Activated CD8-positive, alpha-beta T cell treated with anti-CD3 and anti-CD28 coated beads for 36 hours (primary cell): Measurements from ENCODE around the gene LSM12. TPM values are rescaled to one million over a fixed set of nuclear protein-coding genes. Genes with fewer than 3 reads are reported as not detected.
"Not testable (repeated sequence)": the region's sequence is repeated elsewhere in the genome, so short reads cannot be mapped to it uniquely, and the experiment has no call there.

Experiments used
- ATAC-seq: fragments of 200-7000 bp; cut with Tn5 transposase; one replicate; pipeline ENCODE4 v1.10.0; 2021; ENCODE audit warnings: mild to moderate bottlenecking, moderate library complexity
- CTCF ChIA-PET: fragments of 350-600 bp; sonication (Branson Sonifier 250); formaldehyde crosslinking; loops from one replicate; lab custom pipeline; 2021; ENCODE audit warnings: antibody characterized with exemption; lab: Charles Lee
- POLR2A ChIA-PET: fragments of 350-600 bp; sonication (Branson Sonifier 250); formaldehyde crosslinking; loops from one replicate; lab custom pipeline; 2021; ENCODE audit warnings: antibody characterized with exemption; lab: Charles Lee
- DNase-seq: peaks from one replicate; pipeline ENCODE4 v3.0.0-alpha.2; 2020
- H3K27ac Mint-ChIP-seq: one replicate; pipeline ENCODE4 v1.8.0; 2021; ENCODE audit warnings: mild to moderate bottlenecking, mixed read lengths
- H3K27me3 Mint-ChIP-seq: one replicate; pipeline ENCODE4 v1.8.0; 2021; ENCODE audit warnings: mixed read lengths
- H3K36me3 Mint-ChIP-seq: one replicate; pipeline ENCODE4 v1.8.0; 2021; ENCODE audit warnings: low read depth, mixed read lengths
- H3K4me1 Mint-ChIP-seq: one replicate; pipeline ENCODE4 v1.8.0; 2021; ENCODE audit warnings: low read depth, mixed read lengths
- H3K4me3 Mint-ChIP-seq: one replicate; pipeline ENCODE4 v1.8.0; 2021; ENCODE audit warnings: mild to moderate bottlenecking, moderate library complexity, mixed read lengths
- H3K9me3 Mint-ChIP-seq: one replicate; pipeline ENCODE4 v1.8.0; 2021; ENCODE audit warnings: mixed read lengths
- CTCF ChIP-seq: fragments of 200-600 bp; IDR thresholded peaks from one replicate; pipeline ENCODE4 v1.8.0; 2022; ENCODE audit warnings: antibody characterized with exemption, mild to moderate bottlenecking
- intact Hi-C: fragments of 100-400 bp; cut with micrococcal nuclease; formaldehyde crosslinking; loops from one replicate; pipeline ENCODE4 v1.10.0; 2022
- total RNA-seq, 2 experiments: library from RNA; stranded (reverse); gene quantifications; one replicate each; pipeline ENCODE4 v1.2.3, GENCODE V29; 2021

LSM12 gene
- total RNA-seq, 2 experiments from 2014 or later = 104 to 110 TPM

GRCh38 chr17:44000871-44001460, 65.5 kb downstream of the LSM12 start:
- Mint-ChIP-seq H3K27me3 (peaks cover 15% of the 10 kb centered on the region), H3K4me1 (peaks cover 4% of the 10 kb centered on the region), H3K36me3 (no peaks in the 10 kb centered on the region), H3K4me3 (no peak overlapping the region), H3K27ac (no peak overlapping the region), H3K9me3 (no peaks in the 10 kb centered on the region)
- POLR2A ChIA-PET = no interaction called here
- CTCF ChIA-PET = interaction anchor here (3.0 to 3.4 kb wide), 2 partner anchors 58 to 122 kb away, joined by 12 to 17 read pairs; partner anchors contain the start of gene PPY
- DNase-seq = no peak
- intact Hi-C loops = no loop called here
- TF ChIP-seq CTCF = no peak
- ATAC-seq = no peak

- ChIA-PET CTCF (interaction anchor here (0.7 to 3.0 kb wide), 3 partner anchors 56 to 121 kb away, joined by 3 to 17 read pairs (median 4); no protein-coding TSS in a partner anchor), POLR2A (no interaction called here)
- H3K36me3 Mint-ChIP-seq = no peaks in the 10 kb centered on the region
- no peak overlapping the region for H3K4me3 Mint-ChIP-seq
- TF ChIP-seq CTCF = no peak
- no peak overlapping the region for H3K27ac Mint-ChIP-seq
- H3K9me3 Mint-ChIP-seq = no peaks in the 10 kb centered on the region
- ATAC-seq (no peak), DNase-seq (no peak)
- peaks cover 2% of the 10 kb centered on the region for H3K4me1 Mint-ChIP-seq
- peaks cover 13% of the 10 kb centered on the region for H3K27me3 Mint-ChIP-seq
- intact Hi-C loops = no loop called here
Observed at GRCh38 chr17:44000141-44000860, 66.2 kb downstream of the LSM12 start.

GRCh38 chr17:43999024-43999423, 67.4 kb downstream of the LSM12 start:
- no peak for DNase-seq
- H3K36me3 Mint-ChIP-seq = no peaks in the 10 kb centered on the region
- peaks cover 10% of the 10 kb centered on the region for H3K27me3 Mint-ChIP-seq
- intact Hi-C loops = no loop called here
- H3K4me1 Mint-ChIP-seq = no peaks in the 10 kb centered on the region
- TF ChIP-seq CTCF = no peak
- H3K9me3 Mint-ChIP-seq = no peaks in the 10 kb centered on the region
- no peak for ATAC-seq
- POLR2A ChIA-PET = no interaction called here
- CTCF ChIA-PET = interaction anchor here (0.8 to 6.2 kb wide), 7 partner anchors 8 to 120 kb away, joined by 3 to 62 read pairs (median 3); partner anchors contain the start of gene PPY
- H3K27ac Mint-ChIP-seq = no peak overlapping the region
- no peak overlapping the region for H3K4me3 Mint-ChIP-seq

GRCh38 chr17:43998552-43998951, 67.9 kb downstream of the LSM12 start:
- ATAC-seq (no peak), DNase-seq (no peak)
- Mint-ChIP-seq H3K27me3 (peaks cover 9% of the 10 kb centered on the region), H3K4me3 (no peak overlapping the region), H3K4me1 (no peaks in the 10 kb centered on the region), H3K36me3 (no peaks in the 10 kb centered on the region), H3K27ac (no peak overlapping the region), H3K9me3 (no peaks in the 10 kb centered on the region)
- TF ChIP-seq CTCF = no peak
- ChIA-PET POLR2A (no interaction called here), CTCF (interaction anchor here (0.8 to 6.2 kb wide), 6 partner anchors 8 to 119 kb away, joined by 3 to 62 read pairs (median 5); partner anchors contain the start of gene PPY)
- intact Hi-C loops = no loop called here

- H3K9me3 Mint-ChIP-seq = not testable (repeated sequence)
Observed at GRCh38 chr17:43997180-43997579, 69.3 kb downstream of the LSM12 start.

More at GRCh38 chr17:43997180-43997579, 69.3 kb downstream of the LSM12 start:
- H3K36me3 Mint-ChIP-seq, H3K4me1 Mint-ChIP-seq, DNase-seq, ATAC-seq, H3K4me3 Mint-ChIP-seq, H3K27ac Mint-ChIP-seq, POLR2A ChIA-PET, intact Hi-C loops: not testable (repeated sequence)
- CTCF ChIA-PET = interaction anchor here (0.8 to 6.2 kb wide), 6 partner anchors 14 to 119 kb away, joined by 3 to 62 read pairs (median 10); partner anchors contain the start of gene PPY
- peaks cover 11% of the 10 kb centered on the region for H3K27me3 Mint-ChIP-seq
